Hepatocyte (in vitro differentiated cells): ENCODE measurements around the gene UBE3C. TPM values are rescaled to one million over a fixed set of nuclear protein-coding genes. Genes with fewer than 3 reads are reported as not detected.
A peak's percentile ranks its signal among the peaks of the same experiment; 100 is the strongest.

Experiments
- DNase-seq: peaks from one replicate; pipeline ENCODE4 v3.0.0-alpha.2; 2016; ENCODE audit warnings: low spot score
- H2AFZ ChIP-seq: fragments of 200-600 bp; sonication (generic); 2 replicates; pipeline ENCODE4 v1.6.0; 2016; ENCODE audit warnings: antibody characterized with exemption, mild to moderate bottlenecking
- H3K27ac ChIP-seq: fragments of 200-600 bp; sonication (generic); 2 replicates; pipeline ENCODE4 v1.5.1; 2016; ENCODE audit warnings: mild to moderate bottlenecking
- H3K27me3 ChIP-seq: fragments of 200-600 bp; sonication (generic); 2 replicates; pipeline ENCODE4 v1.6.1; 2016
- H3K36me3 ChIP-seq: fragments of 200-600 bp; sonication (generic); replicated peaks from 2 replicates; pipeline ENCODE4 v1.5.1; 2016; ENCODE audit warnings: low read depth; ENCODE audit not compliant: insufficient read depth
- H3K4me1 ChIP-seq: fragments of 200-600 bp; sonication (generic); 2 replicates; pipeline ENCODE4 v1.5.1; 2016; ENCODE audit warnings: mild to moderate bottlenecking, moderate library complexity; ENCODE audit not compliant: insufficient read depth
- H3K4me2 ChIP-seq: fragments of 200-600 bp; sonication (generic); 2 replicates; pipeline ENCODE4 v1.6.0; 2016
- H3K4me3 ChIP-seq: fragments of 200-600 bp; sonication (generic); 2 replicates; pipeline ENCODE4 v1.5.1; 2016; ENCODE audit warnings: mild to moderate bottlenecking
- H3K79me2 ChIP-seq: fragments of 200-600 bp; sonication (generic); 2 replicates; pipeline ENCODE4 v1.6.0; 2017; ENCODE audit warnings: mild to moderate bottlenecking
- H3K9me2 ChIP-seq: fragments of 200-600 bp; sonication (generic); replicated peaks from 2 replicates; pipeline ENCODE4 v1.6.0; 2017; ENCODE audit warnings: mild to moderate bottlenecking; ENCODE audit not compliant: insufficient read depth
- H3K9me3 ChIP-seq: fragments of 200-600 bp; sonication (generic); 2 replicates; pipeline ENCODE4 v1.5.1; 2016; ENCODE audit warnings: low read depth, mild to moderate bottlenecking
- H4K20me1 ChIP-seq: fragments of 200-600 bp; sonication (generic); 2 replicates; pipeline ENCODE4 v1.6.0; 2016; ENCODE audit warnings: mild to moderate bottlenecking; ENCODE audit not compliant: insufficient read depth, poor library complexity, severe bottlenecking
- CTCF ChIP-seq: fragments of 200-600 bp; sonication (generic); IDR thresholded peaks from 2 replicates; pipeline ENCODE4 v1.5.1; 2016; ENCODE audit warnings: antibody characterized with exemption, mild to moderate bottlenecking; ENCODE audit not compliant: poor library complexity
- EZH2 ChIP-seq: fragments of 200-600 bp; sonication (generic); IDR thresholded peaks from 2 replicates; pipeline ENCODE4 v1.6.1; 2016; ENCODE audit warnings: antibody characterized with exemption, mild to moderate bottlenecking, borderline replicate concordance
- EZH2phosphoT487 ChIP-seq: fragments of 200-600 bp; sonication (generic); IDR thresholded peaks from one replicate; pipeline ENCODE4 v1.6.1; 2018; ENCODE audit warnings: antibody characterized with exemption, mild to moderate bottlenecking, low read depth, moderate library complexity; ENCODE audit not compliant: unreplicated experiment, severe bottlenecking
- WGBS: methylation state at CpG from one replicate; pipeline ENCODE4 v1.1.6; 2016; ENCODE audit warnings: low lambda C conversion rate; ENCODE audit errors: missing lambda C conversion rate; 5-methylcytosine and 5-hydroxymethylcytosine counted together
- polyA plus RNA-seq: library from polyadenylated mRNA; unstranded; fragments of >200 nt; fragmentation: Nextera tagmentation; extraction: Ambion mirVana; gene quantifications from 2 replicates; pipeline ENCODE4 v1.2.1, GENCODE V29; 2016
- total RNA-seq: library from RNA; depleted of rRNA; stranded (reverse); fragments of >200 nt; gene quantifications from 2 replicates; pipeline ENCODE4 v1.2.3, GENCODE V29; 2014

Gene UBE3C
- total and polyA plus RNA-seq, 2 experiments from 2014 or later: 24.6 to 72.6 TPM

DNA sequence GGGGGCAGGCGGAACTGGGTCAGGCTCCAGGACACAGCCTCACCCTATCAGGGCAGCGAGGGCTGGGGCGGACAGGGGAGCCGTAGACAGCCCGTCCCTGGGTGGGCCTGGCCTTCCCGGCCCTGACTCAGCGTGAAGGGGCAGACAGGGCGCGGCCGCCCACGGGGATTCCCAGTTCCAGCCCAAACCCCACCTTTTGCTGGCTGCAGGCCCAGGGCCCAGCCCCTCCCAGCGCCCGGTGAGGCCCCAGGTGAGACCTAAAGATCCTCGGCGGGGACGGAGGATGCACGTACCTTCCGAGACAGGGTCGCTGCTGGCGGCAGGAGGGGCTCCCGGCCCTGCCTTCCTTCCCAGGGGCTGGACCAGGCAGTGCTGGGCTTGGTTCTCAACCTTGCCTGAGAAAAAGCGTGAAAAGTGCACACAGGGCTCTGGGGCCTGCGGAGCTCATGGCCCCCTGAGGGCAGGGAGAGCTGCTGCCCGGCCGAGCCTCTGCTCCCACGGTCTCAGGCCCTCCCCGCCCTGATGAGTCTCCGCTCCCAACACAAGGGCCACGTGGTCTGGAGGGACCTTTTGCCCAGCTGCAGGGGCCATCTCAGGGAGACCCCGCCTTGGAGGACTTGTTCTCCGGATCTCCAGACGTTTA is 154.2 kb downstream of the UBE3C start:
- no peak overlapping the region for H3K4me3 ChIP-seq
- WGBS: 86% methylated on average over 24 of the region's 32 CpGs
- no peaks in the 10 kb centered on the region for H3K36me3 ChIP-seq
- no peak overlapping the region for H3K27ac ChIP-seq
- TF ChIP-seq EZH2phosphoT487 (no peak), CTCF (no peak), EZH2 (no peak)
- H3K79me2 ChIP-seq: no peaks in the 10 kb centered on the region
- no peaks in the 10 kb centered on the region for H3K27me3 ChIP-seq
- no peak overlapping the region for H3K4me2 ChIP-seq
- peak; percentile 41 for DNase-seq
- H3K9me3 ChIP-seq: no peaks in the 10 kb centered on the region
- H4K20me1 ChIP-seq: no peaks in the 10 kb centered on the region
- no peak overlapping the region for H2AFZ ChIP-seq
- H3K9me2 ChIP-seq: no peaks in the 10 kb centered on the region
- no peaks in the 10 kb centered on the region for H3K4me1 ChIP-seq

DNA sequence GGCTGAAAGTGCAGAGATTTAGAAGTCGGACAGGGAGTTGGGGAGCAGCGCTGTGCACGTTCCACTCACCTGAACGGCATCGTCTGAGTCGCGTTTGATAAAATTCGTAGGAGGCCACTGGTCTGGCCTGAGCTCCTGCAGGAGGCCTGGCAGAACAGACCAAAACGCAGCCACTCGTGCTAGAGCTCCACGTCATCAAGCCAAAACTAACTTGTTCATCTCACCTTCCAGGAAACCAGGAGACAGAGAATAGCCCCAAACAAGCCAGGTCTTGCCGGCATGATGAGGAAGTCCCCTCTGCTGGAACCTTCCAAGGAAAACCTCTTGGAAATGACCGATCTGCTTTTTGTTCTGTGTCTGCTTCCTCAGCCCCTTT is 154.7 kb downstream of the UBE3C start:
- H3K4me1 ChIP-seq: no peaks in the 10 kb centered on the region
- WGBS: 95% methylated on average over 12 of the region's 13 CpGs
- no peak overlapping the region for H3K4me2 ChIP-seq
- no peaks in the 10 kb centered on the region for H3K9me3 ChIP-seq
- H3K27me3 ChIP-seq: no peaks in the 10 kb centered on the region
- no peak overlapping the region for H3K27ac ChIP-seq
- DNase-seq: no peak
- H3K4me3 ChIP-seq: no peak overlapping the region
- TF ChIP-seq EZH2 (no peak), EZH2phosphoT487 (no peak), CTCF (no peak)
- H3K9me2 ChIP-seq: no peaks in the 10 kb centered on the region
- no peaks in the 10 kb centered on the region for H4K20me1 ChIP-seq
- no peaks in the 10 kb centered on the region for H3K79me2 ChIP-seq
- H3K36me3 ChIP-seq: no peaks in the 10 kb centered on the region
- H2AFZ ChIP-seq: no peak overlapping the region

DNA sequence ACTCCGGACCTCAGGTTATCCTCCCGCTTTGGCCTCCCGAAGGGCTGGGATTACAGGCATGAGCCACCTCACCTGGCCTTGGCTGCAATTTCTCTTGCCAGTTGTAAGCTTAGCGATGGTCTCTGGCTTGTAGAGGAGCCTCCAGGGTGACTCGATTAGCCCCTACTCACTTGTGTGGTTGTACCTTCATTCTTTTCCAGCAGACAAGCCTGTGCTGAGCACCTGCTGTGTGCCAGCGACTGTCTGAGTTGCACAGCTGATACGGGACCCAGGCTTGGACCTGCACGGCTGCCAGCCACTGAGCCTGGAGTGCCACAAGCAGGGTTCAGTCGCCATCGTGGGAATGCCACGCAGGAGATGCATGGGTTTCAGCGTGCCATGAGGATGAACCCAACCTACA is 156.0 kb downstream of the UBE3C start:
- Histone ChIP-seq H3K4me3 (no peak overlapping the region), H3K27ac (no peak overlapping the region), H3K27me3 (no peaks in the 10 kb centered on the region), H3K9me2 (no peaks in the 10 kb centered on the region), H3K4me1 (no peaks in the 10 kb centered on the region), H2AFZ (no peak overlapping the region), H4K20me1 (no peaks in the 10 kb centered on the region), H3K9me3 (no peaks in the 10 kb centered on the region), H3K36me3 (no peaks in the 10 kb centered on the region), H3K4me2 (no peak overlapping the region), H3K79me2 (no peaks in the 10 kb centered on the region)
- WGBS: 93% methylated on average over 12 of the region's 12 CpGs
- no peak for DNase-seq
- TF ChIP-seq EZH2 (no peak), EZH2phosphoT487 (no peak), CTCF (no peak)

- H3K9me2 ChIP-seq: no peaks in the 10 kb centered on the region
- no peaks in the 10 kb centered on the region for H3K79me2 ChIP-seq
- no peaks in the 10 kb centered on the region for H3K9me3 ChIP-seq
- H2AFZ ChIP-seq: no peak overlapping the region
- no peaks in the 10 kb centered on the region for H3K4me1 ChIP-seq
- no peak for TF ChIP-seq CTCF
- no peak for TF ChIP-seq EZH2
- no peak for TF ChIP-seq EZH2phosphoT487
- WGBS: 96% methylated on average over 11 of the region's 12 CpGs
- H3K27ac ChIP-seq: no peak overlapping the region
- no peak overlapping the region for H3K4me3 ChIP-seq
- H3K27me3 ChIP-seq: no peaks in the 10 kb centered on the region
- H3K4me2 ChIP-seq: no peak overlapping the region
- H4K20me1 ChIP-seq: no peaks in the 10 kb centered on the region
- no peak for DNase-seq
- H3K36me3 ChIP-seq: no peaks in the 10 kb centered on the region
Observed at GRCh38 chr7:157295338-157295737, 156.6 kb downstream of the UBE3C start.
